T-helper 1 cell treated with Interleukin-12 subunit alpha and Interleukin-12 subunit beta and Interleukin-4 antibody, amounts not matched to agents 30 μg/mL and 1 μg/mL, for 36 hours (primary cell): ENCODE measurements around the gene PDCD1LG2.
A peak's percentile ranks its signal among the peaks of the same experiment; 100 is the strongest.
"Not testable (repeated sequence)": the region's sequence is repeated elsewhere in the genome, so short reads cannot be mapped to it uniquely, and the experiment has no call there.

Experiments
- H3K27ac Mint-ChIP-seq: one replicate; pipeline ENCODE4 v1.8.0; 2021; ENCODE audit warnings: mild to moderate bottlenecking, mixed read lengths
- H3K27me3 Mint-ChIP-seq: one replicate; pipeline ENCODE4 v1.8.0; 2021; ENCODE audit warnings: low read depth, mixed read lengths
- H3K36me3 Mint-ChIP-seq: one replicate; pipeline ENCODE4 v1.8.0; 2021; ENCODE audit warnings: low read depth, mixed read lengths
- H3K4me1 Mint-ChIP-seq: one replicate; pipeline ENCODE4 v1.8.0; 2021; ENCODE audit warnings: low read depth, mixed read lengths
- H3K4me3 Mint-ChIP-seq: one replicate; pipeline ENCODE4 v1.8.0; 2021; ENCODE audit warnings: mild to moderate bottlenecking, moderate library complexity, mixed read lengths
- H3K9me3 Mint-ChIP-seq: one replicate; pipeline ENCODE4 v1.8.0; 2021; ENCODE audit warnings: mixed read lengths

The PDCD1LG2 gene

GRCh38 chr9:5578698-5579085 lies 68.4 kb downstream of the PDCD1LG2 start:
- H3K27ac Mint-ChIP-seq = no peak overlapping the region
- H3K27me3 Mint-ChIP-seq = no peaks in the 10 kb centered on the region
- H3K4me1 Mint-ChIP-seq = peaks cover 52% of the 10 kb centered on the region
- peaks cover 29% of the 10 kb centered on the region for H3K36me3 Mint-ChIP-seq
- peaks cover 20% of the 10 kb centered on the region for H3K9me3 Mint-ChIP-seq
- H3K4me3 Mint-ChIP-seq = no peak overlapping the region

GRCh38 chr9:5579881-5580280 lies 69.5 kb downstream of the PDCD1LG2 start:
- Mint-ChIP-seq H3K9me3 (peaks cover 17% of the 10 kb centered on the region), H3K36me3 (peaks cover 31% of the 10 kb centered on the region), H3K27me3 (no peaks in the 10 kb centered on the region), H3K4me3 (no peak overlapping the region), H3K4me1 (peaks cover 56% of the 10 kb centered on the region), H3K27ac (peak overlapping the region; percentile 12)

- peaks cover 16% of the 10 kb centered on the region for H3K9me3 Mint-ChIP-seq
- H3K4me3 Mint-ChIP-seq = peak overlapping the region; percentile 26
Observed at GRCh38 chr9:5580650-5581049, 70.3 kb downstream of the PDCD1LG2 start.

GRCh38 chr9:5581706-5582105 lies 71.4 kb downstream of the PDCD1LG2 start:
- peak overlapping the region; percentile 87 for H3K27ac Mint-ChIP-seq
- H3K4me3 Mint-ChIP-seq, H3K27me3 Mint-ChIP-seq: not testable (repeated sequence)
- H3K9me3 Mint-ChIP-seq = peaks cover 21% of the 10 kb centered on the region
- peaks cover 26% of the 10 kb centered on the region for H3K36me3 Mint-ChIP-seq
- peaks cover 69% of the 10 kb centered on the region for H3K4me1 Mint-ChIP-seq

More at GRCh38 chr9:5580650-5581049, 70.3 kb downstream of the PDCD1LG2 start:
- H3K27me3 Mint-ChIP-seq = no peaks in the 10 kb centered on the region
- peaks cover 61% of the 10 kb centered on the region for H3K4me1 Mint-ChIP-seq
- no peak overlapping the region for H3K27ac Mint-ChIP-seq
- H3K36me3 Mint-ChIP-seq = peaks cover 26% of the 10 kb centered on the region

GRCh38 chr9:5582835-5583195 lies 72.5 kb downstream of the PDCD1LG2 start:
- no peak overlapping the region for H3K4me3 Mint-ChIP-seq
- peaks cover 75% of the 10 kb centered on the region for H3K4me1 Mint-ChIP-seq
- H3K27me3 Mint-ChIP-seq = no peaks in the 10 kb centered on the region
- H3K27ac Mint-ChIP-seq = peak overlapping the region; percentile 94
- H3K36me3 Mint-ChIP-seq = peaks cover 23% of the 10 kb centered on the region
- H3K9me3 Mint-ChIP-seq = peaks cover 21% of the 10 kb centered on the region

GRCh38 chr9:5586391-5586802 lies 76.1 kb downstream of the PDCD1LG2 start:
- H3K36me3 Mint-ChIP-seq = peaks cover 14% of the 10 kb centered on the region
- H3K27ac Mint-ChIP-seq = peak overlapping the region; percentile 92
- peak overlapping the region; percentile 45 for H3K4me3 Mint-ChIP-seq
- peaks cover 13% of the 10 kb centered on the region for H3K9me3 Mint-ChIP-seq
- peaks cover 61% of the 10 kb centered on the region for H3K4me1 Mint-ChIP-seq
- no peaks in the 10 kb centered on the region for H3K27me3 Mint-ChIP-seq

GRCh38 chr9:5587024-5587423 lies 76.7 kb downstream of the PDCD1LG2 start:
- peaks cover 10% of the 10 kb centered on the region for H3K36me3 Mint-ChIP-seq
- H3K9me3 Mint-ChIP-seq = peaks cover 8% of the 10 kb centered on the region
- peaks cover 56% of the 10 kb centered on the region for H3K4me1 Mint-ChIP-seq
- H3K4me3 Mint-ChIP-seq = peak overlapping the region; percentile 12
- no peaks in the 10 kb centered on the region for H3K27me3 Mint-ChIP-seq
- H3K27ac Mint-ChIP-seq = peak overlapping the region; percentile 92

- H3K36me3 Mint-ChIP-seq = peaks cover 4% of the 10 kb centered on the region
- no peaks in the 10 kb centered on the region for H3K9me3 Mint-ChIP-seq
- no peaks in the 10 kb centered on the region for H3K27me3 Mint-ChIP-seq
- H3K4me1 Mint-ChIP-seq = peaks cover 32% of the 10 kb centered on the region
- H3K27ac Mint-ChIP-seq = no peak overlapping the region
- no peak overlapping the region for H3K4me3 Mint-ChIP-seq
Observed at GRCh38 chr9:5592231-5592630, 81.9 kb downstream of the PDCD1LG2 start.

- Mint-ChIP-seq H3K27ac (no peak overlapping the region), H3K4me3 (no peak overlapping the region), H3K36me3 (peaks cover 4% of the 10 kb centered on the region), H3K9me3 (no peaks in the 10 kb centered on the region), H3K4me1 (peaks cover 26% of the 10 kb centered on the region), H3K27me3 (no peaks in the 10 kb centered on the region)
Observed at GRCh38 chr9:5592904-5593303, 82.6 kb downstream of the PDCD1LG2 start.

GRCh38 chr9:5593904-5594303 lies 83.6 kb downstream of the PDCD1LG2 start:
- H3K36me3 Mint-ChIP-seq = peaks cover 4% of the 10 kb centered on the region
- H3K9me3 Mint-ChIP-seq = no peaks in the 10 kb centered on the region
- no peak overlapping the region for H3K4me3 Mint-ChIP-seq
- H3K4me1 Mint-ChIP-seq = peaks cover 26% of the 10 kb centered on the region
- H3K27ac Mint-ChIP-seq = no peak overlapping the region
- H3K27me3 Mint-ChIP-seq = no peaks in the 10 kb centered on the region

GRCh38 chr9:5596173-5596572 lies 85.8 kb downstream of the PDCD1LG2 start:
- peaks cover 23% of the 10 kb centered on the region for H3K4me1 Mint-ChIP-seq
- H3K9me3 Mint-ChIP-seq = no peaks in the 10 kb centered on the region
- peak overlapping the region; percentile 8 for H3K27ac Mint-ChIP-seq
- no peaks in the 10 kb centered on the region for H3K27me3 Mint-ChIP-seq
- no peak overlapping the region for H3K4me3 Mint-ChIP-seq
- H3K36me3 Mint-ChIP-seq = peaks cover 4% of the 10 kb centered on the region

- Mint-ChIP-seq H3K36me3 (peaks cover 2% of the 10 kb centered on the region), H3K9me3 (peaks cover 3% of the 10 kb centered on the region), H3K4me3 (peak overlapping the region; percentile 73), H3K4me1 (peaks cover 18% of the 10 kb centered on the region), H3K27ac (no peak overlapping the region), H3K27me3 (no peaks in the 10 kb centered on the region)
Observed at GRCh38 chr9:5608298-5609225, 98.2 kb downstream of the PDCD1LG2 start.

- Mint-ChIP-seq H3K4me1 (peaks cover 18% of the 10 kb centered on the region), H3K27me3 (no peaks in the 10 kb centered on the region), H3K27ac (no peak overlapping the region), H3K36me3 (peaks cover 2% of the 10 kb centered on the region), H3K4me3 (peak overlapping the region; percentile 73), H3K9me3 (peaks cover 3% of the 10 kb centered on the region)
Observed at GRCh38 chr9:5609226-5609596, 98.9 kb downstream of the PDCD1LG2 start.

GRCh38 chr9:5610491-5610890 lies 100.2 kb downstream of the PDCD1LG2 start:
- Mint-ChIP-seq H3K4me1 (peaks cover 18% of the 10 kb centered on the region), H3K27ac (no peak overlapping the region), H3K9me3 (peaks cover 3% of the 10 kb centered on the region), H3K36me3 (peaks cover 5% of the 10 kb centered on the region), H3K27me3 (no peaks in the 10 kb centered on the region), H3K4me3 (no peak overlapping the region)
